Central memory CD8-positive, alpha-beta T cell (primary cell): Measurements from ENCODE around the gene RAD51B.

ENCODE experiments used
- ATAC-seq: fragments of 150-1000 bp; cut with Tn5 transposase; replicated peaks from 2 replicates; pipeline ENCODE4 v1.10.0; 2022; ENCODE audit warnings: mild to moderate bottlenecking, moderate FRiP score, moderate number of reproducible peaks; ENCODE audit not compliant: poor library complexity, severe bottlenecking; ENCODE audit errors: extremely low read depth
- DNase-seq, 2 donors: peaks; one replicate each; pipeline ENCODE4 v3.0.0; 2021; ENCODE audit warnings: low spot score in 2 of 2
- H3K27ac Mint-ChIP-seq: one replicate; pipeline ENCODE4 v1.8.0; 2022; ENCODE audit warnings: low read depth, mild to moderate bottlenecking, moderate library complexity, mixed read lengths
- H3K27me3 Mint-ChIP-seq: one replicate; pipeline ENCODE4 v1.8.0; 2022; ENCODE audit warnings: mixed read lengths
- H3K36me3 Mint-ChIP-seq: one replicate; pipeline ENCODE4 v1.8.0; 2022; ENCODE audit warnings: mild to moderate bottlenecking, moderate library complexity, mixed read lengths; ENCODE audit not compliant: insufficient read depth
- H3K4me1 Mint-ChIP-seq: one replicate; pipeline ENCODE4 v1.8.0; 2022; ENCODE audit warnings: mixed read lengths
- H3K4me3 Mint-ChIP-seq: one replicate; pipeline ENCODE4 v1.8.0; 2022; ENCODE audit warnings: mild to moderate bottlenecking, moderate library complexity, mixed read lengths
- H3K9me3 Mint-ChIP-seq: one replicate; pipeline ENCODE4 v1.8.0; 2022; ENCODE audit warnings: mixed read lengths

RAD51B gene

DNA sequence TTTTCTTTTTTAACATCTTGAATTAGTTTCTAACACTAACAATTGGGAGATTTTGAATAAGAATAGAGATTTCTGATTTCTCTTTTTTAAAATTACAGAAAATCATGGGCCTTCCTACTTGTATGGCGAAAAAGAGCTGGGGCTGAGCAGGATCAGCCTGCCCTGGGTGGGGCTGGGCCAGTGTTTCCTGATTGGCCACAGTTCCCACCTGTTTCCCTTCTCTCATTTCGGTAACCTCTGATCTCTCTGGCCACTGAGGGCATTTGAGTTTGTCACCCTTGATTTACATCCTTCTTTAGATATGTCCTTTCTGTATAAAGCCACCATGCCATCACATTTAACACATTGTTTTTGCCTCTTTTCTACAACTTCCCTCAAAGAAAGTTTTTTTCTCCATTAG lies 719.1 kb downstream of the RAD51B start:
- no peaks in the 10 kb centered on the region for H3K27me3 Mint-ChIP-seq

DNA sequence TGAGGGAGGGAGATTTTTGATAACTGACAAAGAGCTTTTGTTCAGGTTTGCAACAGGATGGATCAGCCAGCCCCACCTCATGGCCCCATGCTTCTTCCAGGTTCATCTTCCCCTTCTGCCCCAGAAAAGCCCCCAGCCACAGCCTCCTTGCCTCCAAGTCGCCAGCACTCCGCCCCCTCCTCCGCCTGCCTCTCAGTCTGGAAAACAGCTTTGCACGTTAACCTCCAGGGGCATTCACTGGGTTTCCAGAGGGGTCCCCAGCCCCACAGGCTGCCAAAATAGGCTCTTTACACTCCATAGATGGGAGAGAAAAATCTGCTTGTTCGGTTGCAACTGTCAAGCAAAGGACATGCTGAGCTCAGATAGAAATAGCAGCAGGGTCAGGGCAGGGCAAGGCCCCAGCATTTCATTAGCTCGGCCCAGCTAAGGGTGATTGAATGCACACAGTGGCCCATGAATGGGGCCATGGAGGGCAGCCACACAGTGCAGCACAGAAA lies 719.7 kb downstream of the RAD51B start:
- Mint-ChIP-seq H3K27ac (no peak overlapping the region), H3K4me3 (no peak overlapping the region), H3K9me3 (no peaks in the 10 kb centered on the region), H3K36me3 (no peaks in the 10 kb centered on the region), H3K4me1 (peaks cover 2% of the 10 kb centered on the region), H3K27me3 (no peaks in the 10 kb centered on the region)
- DNase-seq (no peak), ATAC-seq (no peak)

More for the DNA sequence above, 719.1 kb downstream of the RAD51B start:
- Mint-ChIP-seq H3K36me3 (no peaks in the 10 kb centered on the region), H3K9me3 (no peaks in the 10 kb centered on the region), H3K4me3 (no peak overlapping the region), H3K4me1 (peaks cover 7% of the 10 kb centered on the region), H3K27ac (no peak overlapping the region)
- ATAC-seq: no peak
- no peak for DNase-seq

DNA sequence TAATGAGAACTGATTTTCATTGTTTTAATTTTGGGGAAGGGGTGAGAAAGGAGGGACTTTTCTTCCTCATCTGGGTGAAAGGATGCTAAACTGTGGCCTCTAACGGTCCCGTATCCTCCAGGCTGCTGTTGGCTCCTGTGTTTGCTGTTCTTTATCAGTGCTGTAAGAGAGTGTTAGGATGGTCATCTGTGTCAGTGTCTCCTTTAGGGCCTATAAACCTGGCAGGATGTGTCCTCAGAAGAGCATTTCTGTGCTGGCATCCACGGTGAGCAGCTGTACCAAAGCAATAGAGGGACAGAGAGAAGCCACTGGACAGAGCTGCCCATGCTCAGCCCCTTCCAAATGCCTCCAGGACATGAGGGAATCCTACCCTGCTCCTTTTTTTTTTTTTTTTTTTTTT lies 720.2 kb downstream of the RAD51B start:
- DNase-seq: no peak
- Mint-ChIP-seq H3K27me3 (no peaks in the 10 kb centered on the region), H3K27ac (no peak overlapping the region), H3K9me3 (no peaks in the 10 kb centered on the region), H3K4me3 (no peak overlapping the region), H3K4me1 (no peaks in the 10 kb centered on the region), H3K36me3 (no peaks in the 10 kb centered on the region)
- ATAC-seq: no peak

DNA sequence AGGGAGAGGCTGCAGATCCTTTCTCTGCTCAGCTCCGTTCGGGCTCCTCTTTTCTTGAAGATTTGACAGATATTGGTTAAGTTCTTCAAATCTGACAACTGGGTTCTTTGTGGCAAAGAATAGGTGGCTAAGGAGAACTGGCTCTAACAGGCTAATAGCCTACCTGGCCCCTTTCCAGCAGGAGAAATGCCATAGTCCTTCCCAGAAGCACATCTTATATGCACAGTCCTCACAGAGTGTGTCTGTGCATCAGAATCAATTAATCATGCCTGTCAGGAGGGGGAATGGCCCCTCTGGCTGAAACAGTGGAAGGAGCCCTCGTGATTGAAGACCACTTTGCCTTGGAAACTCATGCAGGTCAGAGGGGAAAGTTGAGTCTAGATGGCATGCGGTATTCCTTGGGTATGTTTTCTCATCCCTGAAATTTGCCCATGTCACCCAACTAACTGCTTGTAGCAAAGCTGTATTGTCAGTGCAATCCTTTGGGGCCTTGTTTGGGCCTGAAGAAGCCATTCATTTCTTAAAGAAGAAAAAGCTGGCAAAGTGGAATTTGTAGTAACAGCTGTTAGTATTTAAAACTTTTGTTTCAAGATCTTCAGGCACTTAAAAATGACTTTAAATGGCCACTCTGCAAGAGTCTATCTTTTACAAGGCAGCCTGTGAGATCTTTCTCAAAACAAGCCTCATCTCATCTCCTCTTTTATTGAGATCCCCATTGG lies 721.8 kb downstream of the RAD51B start:
- Mint-ChIP-seq H3K27ac (no peak overlapping the region), H3K4me3 (no peak overlapping the region), H3K4me1 (no peaks in the 10 kb centered on the region), H3K27me3 (no peaks in the 10 kb centered on the region), H3K36me3 (no peaks in the 10 kb centered on the region), H3K9me3 (no peaks in the 10 kb centered on the region)
- DNase-seq (no peak), ATAC-seq (no peak)

DNA sequence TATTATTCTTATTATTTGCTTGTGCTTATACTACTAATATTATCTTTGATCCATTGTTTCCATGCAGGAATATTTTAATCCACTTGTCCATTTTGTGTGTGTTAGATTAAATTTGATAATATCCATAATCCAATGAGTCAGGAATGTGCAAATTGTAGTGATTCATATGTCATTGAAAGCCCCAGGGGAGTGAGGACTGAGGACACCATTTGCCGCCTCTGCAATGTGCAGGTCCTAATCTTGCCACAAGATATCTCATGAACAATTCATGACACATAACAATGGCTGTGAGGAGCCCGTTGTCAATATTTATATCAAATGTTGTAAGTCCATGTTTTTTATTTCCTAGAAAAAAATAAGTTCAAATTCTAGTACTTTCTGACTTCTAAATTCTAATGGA lies 722.8 kb downstream of the RAD51B start:
- Mint-ChIP-seq H3K36me3 (no peaks in the 10 kb centered on the region), H3K27me3 (no peaks in the 10 kb centered on the region), H3K4me1 (no peaks in the 10 kb centered on the region), H3K4me3 (no peak overlapping the region), H3K9me3 (no peaks in the 10 kb centered on the region), H3K27ac (no peak overlapping the region)
- ATAC-seq (no peak), DNase-seq (no peak)

DNA sequence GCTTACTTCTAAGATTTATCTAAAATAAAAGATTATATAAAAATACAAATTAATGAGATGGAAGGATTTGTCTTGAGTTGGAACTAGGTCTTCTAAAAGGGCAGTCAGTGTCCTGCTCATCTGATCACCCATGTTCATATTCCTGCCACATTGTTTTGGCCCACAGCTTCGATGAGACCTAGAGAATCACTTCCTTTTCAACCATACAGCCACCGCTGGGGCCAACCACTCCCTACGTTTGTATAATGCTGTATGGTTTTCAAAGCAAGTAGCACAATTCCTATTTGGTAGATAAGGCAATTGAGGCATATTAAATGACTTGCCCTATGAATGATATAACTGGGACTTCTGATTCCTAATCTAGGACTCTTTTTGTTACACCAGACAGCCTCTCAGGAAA lies 723.9 kb downstream of the RAD51B start:
- ATAC-seq (no peak), DNase-seq (no peak)
- Mint-ChIP-seq H3K9me3 (no peaks in the 10 kb centered on the region), H3K4me1 (no peaks in the 10 kb centered on the region), H3K27me3 (no peaks in the 10 kb centered on the region), H3K36me3 (no peaks in the 10 kb centered on the region), H3K4me3 (no peak overlapping the region), H3K27ac (no peak overlapping the region)

DNA sequence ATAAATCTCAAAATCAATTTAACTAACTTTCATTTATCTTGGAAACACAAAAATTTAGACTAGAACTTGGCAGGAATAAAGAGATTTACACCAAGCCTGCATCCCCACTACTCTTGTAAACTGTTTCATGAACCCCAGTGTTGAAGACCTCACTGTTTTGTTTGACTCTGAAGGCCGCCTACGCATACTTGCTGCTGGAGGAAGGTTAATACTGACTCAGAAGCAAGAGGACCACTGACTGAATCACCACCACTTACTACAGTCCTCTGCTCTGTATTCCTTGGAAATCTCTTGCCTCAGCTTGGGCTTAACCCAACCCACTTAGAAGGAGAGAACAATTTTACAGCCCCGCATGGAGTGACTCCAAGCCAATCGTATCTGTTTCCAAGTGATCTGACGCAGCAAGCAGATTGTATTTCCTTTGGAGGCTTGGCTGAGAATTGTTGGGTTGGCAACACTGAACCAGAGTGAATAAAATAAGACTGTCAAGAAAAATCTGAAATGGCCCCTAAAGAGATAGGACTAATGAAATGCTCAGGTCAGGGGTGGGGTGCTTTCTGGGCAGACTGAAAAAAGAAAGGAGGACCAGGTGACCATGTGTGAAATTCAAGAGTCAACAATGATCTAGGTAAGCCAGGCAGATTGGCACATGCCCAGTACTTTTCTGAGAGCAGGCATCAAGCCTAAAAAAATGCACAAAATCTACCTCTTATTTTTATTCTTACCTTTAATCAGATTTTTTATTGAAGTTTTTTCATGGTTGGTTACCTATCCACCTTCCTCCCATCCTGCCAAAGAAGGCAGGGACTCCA lies 724.7 kb downstream of the RAD51B start:
- H3K4me3 Mint-ChIP-seq: no peak overlapping the region
- H3K27ac Mint-ChIP-seq: no peak overlapping the region
- no peak for ATAC-seq
- no peaks in the 10 kb centered on the region for H3K36me3 Mint-ChIP-seq
- H3K9me3 Mint-ChIP-seq: no peaks in the 10 kb centered on the region
- no peaks in the 10 kb centered on the region for H3K27me3 Mint-ChIP-seq
- H3K4me1 Mint-ChIP-seq: no peaks in the 10 kb centered on the region
- DNase-seq: no peak

DNA sequence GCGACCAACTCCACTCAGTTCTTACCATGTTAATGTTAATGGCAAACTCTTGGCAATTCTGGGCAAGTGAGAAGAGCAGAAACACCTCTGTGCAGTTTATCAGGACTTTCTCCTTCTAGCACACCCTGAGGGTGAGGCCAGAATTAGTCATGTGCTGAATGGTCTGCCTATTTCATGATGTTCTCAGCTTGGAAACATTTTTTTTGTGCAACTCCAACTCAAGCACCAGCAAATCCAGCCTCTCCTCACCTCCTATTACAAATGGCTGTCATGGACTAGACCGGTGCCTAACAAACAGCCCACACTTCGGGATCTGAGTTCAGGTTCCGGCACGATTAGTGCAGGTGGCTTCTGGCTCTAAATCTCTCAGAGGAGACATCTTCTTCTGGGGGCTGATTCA lies 727.3 kb downstream of the RAD51B start:
- Mint-ChIP-seq H3K27me3 (no peaks in the 10 kb centered on the region), H3K9me3 (no peaks in the 10 kb centered on the region), H3K27ac (no peak overlapping the region), H3K4me1 (no peaks in the 10 kb centered on the region), H3K36me3 (no peaks in the 10 kb centered on the region), H3K4me3 (no peak overlapping the region)
- DNase-seq (no peak), ATAC-seq (no peak)

DNA sequence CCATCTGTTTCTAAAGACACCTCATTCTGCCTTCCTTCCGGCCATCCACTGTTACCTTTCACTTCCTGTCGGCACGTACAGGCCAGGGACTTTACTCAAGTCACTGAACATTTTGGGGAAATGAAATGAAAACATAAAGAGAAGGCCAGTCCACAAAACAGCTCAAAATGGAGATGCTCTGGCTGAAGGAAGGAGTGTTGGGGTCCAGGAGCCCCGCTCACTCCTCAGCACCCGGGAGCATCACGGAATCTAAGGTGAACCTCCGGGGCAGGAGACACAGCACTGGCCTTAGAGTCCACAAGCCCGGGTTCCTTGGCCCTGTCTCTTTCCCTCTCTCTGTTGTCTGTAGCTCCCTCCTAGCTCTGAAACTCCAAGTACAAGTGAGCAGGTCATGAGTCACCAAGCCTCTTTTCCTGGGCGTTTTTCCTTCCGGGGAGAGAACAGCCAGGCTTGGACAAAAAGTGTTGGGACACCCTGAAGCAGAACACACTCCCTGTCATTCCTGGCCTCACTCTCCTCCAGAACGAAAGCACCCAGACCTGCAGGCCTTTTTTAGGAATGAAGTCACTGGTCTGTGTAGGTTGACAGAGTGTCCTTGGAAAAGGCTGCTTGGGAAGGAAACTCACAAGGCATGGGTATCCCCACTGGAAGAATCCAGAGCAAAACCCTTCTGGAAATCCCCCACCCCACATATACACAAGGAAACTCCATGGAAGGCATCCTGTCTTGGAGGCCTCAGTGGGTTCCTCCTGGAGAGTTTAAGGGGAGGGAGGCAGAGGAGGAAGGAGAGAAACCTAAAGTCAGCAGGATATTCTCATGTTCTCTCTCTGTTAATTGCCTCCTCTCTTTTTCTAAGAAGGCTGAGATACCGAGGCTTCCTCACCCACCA lies 728.0 kb downstream of the RAD51B start:
- H3K27me3 Mint-ChIP-seq: no peaks in the 10 kb centered on the region
- no peaks in the 10 kb centered on the region for H3K4me1 Mint-ChIP-seq
- no peak overlapping the region for H3K4me3 Mint-ChIP-seq
- DNase-seq (no peak), ATAC-seq (no peak)
- no peak overlapping the region for H3K27ac Mint-ChIP-seq
- H3K9me3 Mint-ChIP-seq: no peaks in the 10 kb centered on the region
- H3K36me3 Mint-ChIP-seq: no peaks in the 10 kb centered on the region

DNA sequence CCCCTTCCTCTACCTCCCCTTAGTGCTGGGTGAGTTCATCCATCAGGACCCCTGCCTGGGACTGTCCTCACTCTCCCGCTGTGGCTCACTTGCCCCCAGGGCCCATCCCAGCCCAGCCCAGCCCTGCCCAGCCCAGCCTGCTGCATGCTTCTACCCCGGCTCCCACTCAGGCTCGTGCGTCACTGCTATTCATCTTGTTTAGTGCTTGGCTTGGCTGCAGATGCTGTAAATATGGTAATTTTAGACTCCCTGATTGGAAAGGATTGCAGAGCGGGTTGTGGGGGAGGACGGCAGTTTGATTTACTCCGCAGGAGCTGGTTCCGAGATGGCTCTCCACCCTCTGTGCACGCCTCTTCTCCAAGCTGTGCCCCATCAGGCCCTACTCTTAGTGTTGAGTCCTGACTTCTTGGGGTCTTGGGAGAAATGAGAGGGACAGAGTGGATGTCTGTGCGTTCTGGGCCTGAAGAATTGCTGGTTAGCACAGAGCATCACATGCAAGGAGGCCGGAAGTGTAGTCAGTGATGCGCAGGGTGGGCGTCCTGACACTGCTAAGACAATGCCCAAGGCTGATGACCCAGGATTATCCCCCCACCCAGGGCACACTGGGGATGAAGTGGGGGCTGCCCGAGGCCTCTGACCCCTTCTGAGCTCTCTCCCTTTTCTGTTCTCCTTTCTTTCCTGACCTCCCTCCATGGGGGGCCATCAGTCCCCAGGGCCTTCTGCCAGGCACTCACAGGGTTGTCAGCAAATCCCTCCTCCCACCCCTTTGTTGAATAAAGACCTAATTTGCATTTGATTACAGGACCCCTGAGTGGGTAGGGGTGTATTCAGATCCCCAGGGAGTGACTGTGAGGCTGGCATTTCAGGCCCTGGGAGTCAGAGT lies 728.9 kb downstream of the RAD51B start:
- Mint-ChIP-seq H3K36me3 (no peaks in the 10 kb centered on the region), H3K27me3 (no peaks in the 10 kb centered on the region), H3K4me1 (no peaks in the 10 kb centered on the region), H3K4me3 (no peak overlapping the region), H3K9me3 (no peaks in the 10 kb centered on the region), H3K27ac (no peak overlapping the region)
- ATAC-seq (no peak), DNase-seq (no peak)

DNA sequence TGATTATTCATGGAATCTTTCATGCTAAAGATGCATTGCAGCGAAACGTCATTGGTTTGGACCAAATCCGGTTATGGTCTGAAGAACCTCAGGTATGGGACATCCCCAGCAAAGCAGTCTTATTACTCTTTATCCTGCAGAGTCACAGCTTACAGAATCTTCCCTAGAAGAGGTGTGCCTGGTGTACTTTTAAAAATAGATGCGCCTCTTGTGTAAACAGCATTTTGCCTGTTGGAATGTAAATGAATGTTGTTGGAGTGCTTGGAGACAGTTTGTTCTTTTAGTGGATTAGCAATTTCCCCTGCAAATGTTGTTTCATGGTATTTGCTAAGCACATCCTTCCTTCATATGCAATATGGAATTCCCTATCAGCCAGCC lies 730.7 kb downstream of the RAD51B start:
- H3K4me1 Mint-ChIP-seq: no peaks in the 10 kb centered on the region
- ATAC-seq: no peak
- no peak overlapping the region for H3K4me3 Mint-ChIP-seq
- no peak overlapping the region for H3K27ac Mint-ChIP-seq
- H3K9me3 Mint-ChIP-seq: no peaks in the 10 kb centered on the region
- no peak for DNase-seq
- H3K27me3 Mint-ChIP-seq: no peaks in the 10 kb centered on the region
- no peaks in the 10 kb centered on the region for H3K36me3 Mint-ChIP-seq
